HG03280 (cell line): Measurements from ENCODE around the gene ALG8.
A peak's percentile ranks its signal among the peaks of the same experiment; 100 is the strongest.
"Not testable (repeated sequence)": the region's sequence is repeated elsewhere in the genome, so short reads cannot be mapped to it uniquely, and the experiment has no call there.

Experiments used
- ATAC-seq: cut with Tn5 transposase; IDR thresholded peaks from one replicate; pipeline ENCODE4 v1.9.1; 2021; ENCODE audit warnings: mild to moderate bottlenecking, moderate library complexity; ENCODE audit not compliant: unreplicated experiment

Gene ALG8

GRCh38 chr11:78139422-78140391 lies at the start of gene ALG8:
TSS of gene ALG8 (minus strand) at chr11:78139626. CDS start at chr11:78139588, 38 bp downstream.
- peak; percentile 95 for ATAC-seq

GRCh38 chr11:78188286-78189173 lies 49.1 kb upstream of the ALG8 start, which contains the start of the genes KCTD21 and USP35:
TSS of gene KCTD21 (minus strand) at chr11:78188626. CDS start at chr11:78174554, 14,072 bp downstream.
TSS of gene USP35 (plus strand) at chr11:78188919. CDS start at chr11:78196246, 7,327 bp downstream.
- ATAC-seq: peak; percentile 97

DNA sequence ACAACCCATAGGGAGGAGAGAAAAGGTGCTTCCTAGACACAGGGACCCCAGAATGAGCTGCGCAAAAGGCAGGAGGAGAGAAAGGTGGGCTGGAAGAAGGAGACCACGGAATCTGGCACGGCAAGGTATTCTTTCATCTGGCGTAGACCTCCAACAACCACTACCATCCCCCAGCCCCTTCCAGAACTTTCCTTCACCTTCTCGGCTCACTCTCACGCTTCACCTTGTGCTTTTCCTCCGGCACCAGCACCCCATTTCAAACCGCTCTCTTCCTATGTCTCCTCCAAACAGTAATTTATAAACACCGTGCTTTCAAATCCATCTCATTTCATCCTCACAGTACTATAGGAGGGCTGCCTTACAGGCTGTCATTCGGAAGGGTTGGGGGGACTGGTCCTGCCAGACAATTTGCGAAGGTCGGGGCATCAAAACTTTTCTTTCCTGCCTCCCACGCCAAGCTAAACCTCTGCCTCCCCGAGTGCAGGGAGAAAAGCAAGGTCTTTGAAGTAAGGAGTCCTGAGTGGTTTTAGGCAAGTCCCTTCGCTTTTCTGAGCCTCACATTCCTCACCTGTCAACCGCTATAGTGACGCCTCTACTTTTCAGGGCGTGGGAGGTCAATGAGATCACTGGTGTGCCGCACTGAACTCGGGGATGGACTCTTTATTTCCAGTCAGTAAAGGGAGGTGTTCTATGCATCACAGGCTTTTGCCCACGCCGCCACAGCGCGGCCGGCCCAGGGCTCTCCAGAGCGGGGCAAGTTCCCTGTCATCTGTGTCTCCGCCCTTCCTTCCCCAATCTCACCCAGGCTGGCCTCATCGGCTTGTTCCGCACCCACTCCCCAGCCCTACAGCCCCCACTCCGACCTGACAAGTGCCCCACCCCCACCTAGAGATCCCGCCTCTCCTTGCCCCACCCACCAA lies 48.2 kb upstream of the ALG8 start:
- ATAC-seq: peak; percentile 26

DNA sequence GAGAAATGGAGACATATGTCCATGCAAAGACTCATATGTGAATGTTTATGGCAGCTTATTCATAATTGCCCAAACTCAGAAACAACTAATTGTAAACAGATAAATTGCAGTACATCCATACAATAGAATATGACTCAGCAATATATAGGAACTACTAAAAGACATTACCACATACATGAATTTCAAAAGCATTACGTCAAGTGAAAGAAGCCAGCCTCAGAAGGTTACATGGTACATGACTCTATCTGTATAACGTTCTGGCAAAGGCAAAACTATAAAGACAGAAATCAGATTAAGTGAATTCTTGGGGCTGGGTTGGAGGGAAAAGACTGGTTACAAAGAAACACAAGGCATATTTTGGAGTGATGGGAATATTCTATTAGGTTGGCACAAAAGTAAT lies 41.8 kb upstream of the ALG8 start:
- ATAC-seq: no peak

DNA sequence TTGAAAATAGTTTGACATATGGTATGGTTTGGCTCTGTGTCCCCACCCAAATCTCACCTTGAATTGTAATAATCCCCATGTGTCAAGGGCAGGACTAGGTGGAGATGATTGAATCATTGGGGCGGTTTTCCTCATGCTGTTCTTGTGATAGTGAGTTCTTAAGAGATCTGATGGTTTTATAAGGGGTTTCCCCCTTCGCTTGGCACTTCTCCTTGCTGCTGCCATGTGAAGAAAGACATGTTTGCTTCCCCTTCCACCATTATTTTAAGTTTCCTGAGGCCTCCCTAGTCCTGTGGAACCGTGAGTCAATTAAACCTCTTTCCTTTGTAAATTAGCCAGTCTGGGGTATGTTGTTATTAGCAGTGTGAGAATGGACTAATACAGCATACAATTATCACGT lies 41.3 kb upstream of the ALG8 start:
- ATAC-seq: no peak

GRCh38 chr11:78179459-78180071 lies 40.1 kb upstream of the ALG8 start:
- ATAC-seq: no peak

DNA sequence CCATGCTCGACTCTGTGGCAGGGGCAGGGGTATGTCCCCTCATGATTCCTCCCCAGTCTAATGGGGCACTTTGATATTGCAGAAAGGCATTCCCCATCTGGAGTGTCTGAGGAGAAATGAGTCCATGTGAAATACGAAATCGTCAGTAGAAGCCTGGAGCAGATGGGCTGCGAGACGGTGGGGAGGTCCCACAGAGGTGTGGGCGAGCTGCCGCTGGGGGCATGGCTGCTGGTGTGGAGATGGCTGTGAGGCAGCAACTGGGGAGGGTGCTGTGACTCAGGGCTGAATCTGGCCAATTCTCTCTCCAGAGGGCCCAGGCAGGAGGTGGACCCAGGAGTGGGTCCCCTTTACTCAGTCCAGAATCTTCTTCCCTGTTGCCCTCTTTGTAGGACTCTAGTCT lies 37.8 kb upstream of the ALG8 start:
- no peak for ATAC-seq

DNA sequence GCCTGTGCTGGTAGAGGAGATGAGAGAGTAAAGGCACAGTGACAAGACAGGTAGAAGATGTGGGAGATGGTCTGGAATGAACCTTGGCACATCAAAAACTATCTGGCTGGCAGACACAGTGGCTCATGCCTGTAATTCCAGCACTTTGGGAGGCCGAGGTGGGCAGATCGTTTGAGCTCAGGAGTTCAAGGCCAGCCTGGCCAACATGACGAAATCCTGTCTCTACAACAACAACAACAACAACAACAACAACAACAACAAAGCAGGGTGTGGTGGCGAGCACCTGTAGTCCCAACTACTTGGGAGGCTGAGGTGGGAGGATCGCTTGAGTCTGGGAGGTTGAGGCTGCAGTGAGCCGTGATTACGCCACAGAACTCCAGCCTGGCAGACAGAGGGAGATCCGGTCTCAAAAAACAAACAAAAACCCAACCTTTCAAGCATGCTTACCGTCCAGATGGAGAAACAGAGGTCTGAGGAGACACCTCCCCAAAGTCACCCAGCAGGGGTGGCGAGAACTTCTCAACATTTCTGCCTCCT lies 37.2 kb upstream of the ALG8 start:
- no peak for ATAC-seq

- ATAC-seq: not testable (repeated sequence)
These were observed 36.4 kb upstream of the ALG8 start for GRCh38 chr11:78175862-78176261.

DNA sequence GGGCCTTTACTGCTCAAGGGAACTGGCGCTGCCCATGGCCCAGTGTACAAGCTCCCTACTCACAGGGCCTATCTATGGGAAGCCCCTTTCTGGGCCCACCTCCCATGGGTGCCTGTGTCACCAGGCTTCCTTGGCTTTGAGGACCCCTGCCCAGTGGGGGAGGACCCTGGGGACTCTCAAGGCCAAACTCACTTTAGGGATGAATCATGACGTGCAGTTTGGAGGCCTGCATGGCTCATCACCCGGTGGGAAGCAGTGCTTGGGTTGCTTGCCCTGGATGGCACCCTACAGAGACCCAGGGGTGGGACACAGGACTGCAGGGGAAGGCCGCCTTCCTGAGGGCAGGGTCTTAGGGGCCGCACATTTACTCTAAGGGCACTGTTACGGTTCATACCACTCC lies 32.5 kb upstream of the ALG8 start:
- ATAC-seq: no peak

- no peak for ATAC-seq
These were observed 31.6 kb upstream of the ALG8 start for GRCh38 chr11:78170874-78171549.

DNA sequence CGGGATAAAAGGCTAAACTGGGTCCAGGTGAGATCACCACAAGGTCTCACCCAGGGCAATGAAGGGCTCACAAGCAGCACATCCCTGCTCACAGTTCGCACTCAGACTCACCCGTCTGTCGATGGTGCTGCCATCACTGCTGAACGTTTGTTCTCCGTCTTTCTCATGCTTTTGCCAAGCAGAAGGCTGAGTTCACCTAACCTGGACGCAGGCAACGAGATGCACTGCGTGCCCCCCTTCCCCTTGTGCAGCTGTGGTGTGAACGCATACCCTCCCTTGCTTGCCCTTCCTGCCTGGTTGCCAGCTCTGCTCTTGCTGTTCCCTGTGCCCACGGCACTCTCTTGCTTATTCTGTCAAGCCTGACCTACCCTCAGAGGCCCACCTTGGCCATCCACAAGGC lies 31.0 kb upstream of the ALG8 start:
- ATAC-seq: no peak

GRCh38 chr11:78168539-78169477 lies 29.4 kb upstream of the ALG8 start:
- ATAC-seq: no peak

DNA sequence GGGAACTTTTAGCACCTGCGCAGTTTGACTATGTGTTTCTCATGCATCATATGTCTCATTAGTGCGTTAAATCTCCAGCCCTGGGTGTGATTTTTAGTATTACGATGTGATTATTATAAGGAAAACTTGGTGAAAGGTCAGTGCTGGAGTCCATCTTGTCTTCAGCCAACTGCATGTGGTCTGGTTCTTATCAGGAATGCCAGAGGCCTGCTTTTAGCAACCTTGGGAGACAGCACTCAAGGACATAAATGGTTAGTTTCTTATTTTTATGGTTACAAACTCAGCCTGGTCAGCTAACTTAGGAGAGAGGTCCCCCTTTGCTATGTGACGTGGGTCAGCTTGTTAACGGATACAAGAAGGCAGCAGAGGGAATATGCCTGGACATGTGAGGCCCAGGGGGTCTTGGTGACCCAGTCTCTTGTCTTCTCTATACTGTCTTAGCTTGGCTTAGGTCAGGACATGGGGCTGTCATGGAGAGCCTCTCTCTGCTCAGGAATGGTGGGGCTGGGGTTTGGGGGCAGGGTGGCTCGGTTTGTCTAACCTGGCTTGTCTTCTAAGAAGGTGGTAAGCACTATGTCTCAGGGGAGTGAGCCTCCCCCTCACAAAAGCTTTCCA lies 27.5 kb upstream of the ALG8 start:
- no peak for ATAC-seq

DNA sequence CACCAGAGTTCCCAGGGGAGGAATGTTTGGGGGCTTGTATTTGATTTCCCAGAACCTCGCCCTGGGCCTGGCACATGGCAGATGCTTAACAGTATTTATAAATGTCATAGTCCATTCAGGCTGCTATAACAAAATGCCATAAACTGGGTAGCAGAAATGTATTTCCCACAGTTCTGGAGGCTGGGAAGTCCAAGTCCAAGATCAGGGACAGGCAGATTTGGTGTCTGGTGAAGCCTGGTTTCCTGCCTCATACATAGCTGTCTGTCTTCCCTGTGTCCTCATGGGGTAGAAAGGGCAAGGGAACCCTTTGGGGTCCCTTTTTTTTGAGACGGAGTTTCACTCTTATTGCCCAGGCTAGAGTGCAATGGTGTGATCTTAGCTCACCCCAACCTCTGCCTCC lies 25.0 kb upstream of the ALG8 start:
- ATAC-seq: no peak

DNA sequence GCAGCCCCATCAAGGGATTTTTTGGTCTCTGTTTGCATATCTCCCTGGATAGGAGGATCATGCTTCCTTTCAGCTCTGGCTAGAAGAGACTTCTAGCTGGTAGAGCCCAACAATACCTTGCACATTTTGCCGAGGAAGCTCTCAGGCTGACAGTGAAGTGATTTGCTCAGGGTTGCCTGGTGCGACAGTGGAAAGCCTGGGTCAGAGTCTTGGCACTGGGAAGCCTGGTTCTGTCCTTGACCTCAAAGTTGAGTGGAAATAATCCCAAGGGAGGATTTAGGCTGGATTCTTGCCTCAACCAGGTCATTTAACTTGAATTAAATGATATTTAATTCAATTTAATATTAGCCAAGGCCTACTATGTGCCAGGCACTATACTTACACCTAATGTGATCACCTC lies 24.4 kb upstream of the ALG8 start:
- ATAC-seq: no peak

DNA sequence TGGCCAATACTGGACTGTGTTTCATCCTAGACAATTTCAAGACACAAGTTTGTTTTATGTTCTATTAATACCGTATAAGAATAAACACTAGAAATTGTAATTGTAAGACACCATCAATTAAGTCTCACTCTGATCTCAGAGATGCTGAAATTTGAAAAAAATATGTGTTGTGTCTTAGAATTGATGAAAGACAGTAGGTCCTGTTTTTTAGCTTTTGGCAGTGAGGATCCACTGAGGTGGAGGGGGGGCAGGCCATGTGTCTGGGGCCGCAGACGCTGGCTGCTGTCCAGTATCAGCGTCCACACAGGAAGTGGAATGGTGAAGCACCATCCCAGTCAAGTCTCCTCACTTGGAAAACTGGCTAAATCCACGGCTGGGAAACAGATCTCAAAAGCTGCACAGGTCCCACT lies 22.5 kb upstream of the ALG8 start:
- ATAC-seq: no peak

- no peak for ATAC-seq
These were observed 21.9 kb upstream of the ALG8 start for GRCh38 chr11:78161346-78161745.
